Endodermal cell (in vitro differentiated cells): Measurements from ENCODE around the gene ZCCHC17. TPM values are rescaled to one million over a fixed set of nuclear protein-coding genes. Genes with fewer than 3 reads are reported as not detected.

Experiments
- DNase-seq: peaks from one replicate; pipeline ENCODE4 v3.0.0-alpha.2; 2017
- H3K27ac ChIP-seq: 2 replicates; pipeline ENCODE4 v1.5.1; 2013; ENCODE audit warnings: mild to moderate bottlenecking, low read depth, low read length, moderate library complexity
- H3K27me3 ChIP-seq: 2 replicates; pipeline ENCODE4 v1.6.1; 2013; ENCODE audit warnings: mild to moderate bottlenecking, low read length, moderate library complexity; ENCODE audit not compliant: insufficient read depth, control insufficient read depth, poor library complexity, severe bottlenecking
- H3K36me3 ChIP-seq: 2 replicates; pipeline ENCODE4 v1.7.0; 2013; ENCODE audit warnings: mild to moderate bottlenecking, low read length, moderate library complexity; ENCODE audit not compliant: control insufficient read depth, insufficient read depth
- H3K4me1 ChIP-seq: one replicate; pipeline ENCODE4 v1.7.0; 2013; ENCODE audit warnings: low read length; ENCODE audit not compliant: control insufficient read depth, insufficient read depth
- H3K4me3 ChIP-seq: 2 replicates; pipeline ENCODE4 v1.5.1; 2013; ENCODE audit warnings: mild to moderate bottlenecking, low read length, moderate library complexity
- H3K9ac ChIP-seq: 2 replicates; pipeline ENCODE4 v1.6.1; 2013; ENCODE audit warnings: mild to moderate bottlenecking, low read length, moderate library complexity; ENCODE audit not compliant: poor library complexity, severe bottlenecking; ENCODE audit errors: extremely low read depth
- H3K9me3 ChIP-seq: 2 replicates; pipeline ENCODE4 v1.6.1; 2013; ENCODE audit warnings: mild to moderate bottlenecking, low read length, moderate library complexity; ENCODE audit not compliant: control insufficient read depth
- H3K27ac Mint-ChIP-seq: 2 replicates; pipeline ENCODE4 v1.8.0; 2020; ENCODE audit warnings: mixed read lengths
- H3K27me3 Mint-ChIP-seq: 2 replicates; pipeline ENCODE4 v1.8.0; 2021; ENCODE audit warnings: mild to moderate bottlenecking, mixed read lengths; ENCODE audit not compliant: insufficient read depth
- H3K36me3 Mint-ChIP-seq: 2 replicates; pipeline ENCODE4 v1.8.0; 2020; ENCODE audit warnings: low read depth, mixed read lengths
- H3K4me1 Mint-ChIP-seq: 2 replicates; pipeline ENCODE4 v1.8.0; 2020; ENCODE audit warnings: mixed read lengths
- H3K4me3 Mint-ChIP-seq: 2 replicates; pipeline ENCODE4 v1.8.0; 2020; ENCODE audit warnings: mild to moderate bottlenecking, moderate library complexity, mixed read lengths
- H3K9me3 Mint-ChIP-seq: 2 replicates; pipeline ENCODE4 v1.8.0; 2020; ENCODE audit warnings: mild to moderate bottlenecking, mixed read lengths
- CTCF ChIP-seq: fragments of 200-600 bp; sonication (generic); conservative IDR thresholded peaks from 2 replicates; pipeline ENCODE4 v1.5.0; 2021; ENCODE audit warnings: antibody characterized with exemption, mild to moderate bottlenecking
- WGBS, 2 experiments: methylation state at CpG; one replicate each; pipeline versions ENCODE4 v1.1.5 to v1.1.7; 2013; ENCODE audit warnings: missing lambda C conversion rate in 2 of 2, mixed read lengths in 1 of 2; ENCODE audit not compliant: insufficient coverage in 1 of 2, insufficient read length in 1 of 2; 5-methylcytosine and 5-hydroxymethylcytosine counted together
- total RNA-seq, 2 donors: library from RNA; stranded (reverse); fragmentation: NEBNext Ultra II Directional in 1 of 2; extraction: Animal tissue kit (Norgen Biotek cat#: 25700) in 1 of 2; gene quantifications; 2 replicates in 1 of 2; 3 replicates in 1 of 2; pipeline ENCODE4 v1.2.1, GENCODE V29; 2021

The ZCCHC17 gene
- total RNA-seq, 2 donors from 2014 or later = 47.6 to 53.8 TPM

- DNase-seq = no peak
- no peak overlapping the region for H3K27ac Mint-ChIP-seq
- Histone ChIP-seq H3K9ac (no peak overlapping the region), H3K4me1 (no peaks in the 10 kb centered on the region), H3K27ac (no peak overlapping the region), H3K36me3 (peaks cover 90% of the 10 kb centered on the region), H3K9me3 (peaks cover 15% of the 10 kb centered on the region), H3K4me3 (no peak overlapping the region), H3K27me3 (no peaks in the 10 kb centered on the region)
- WGBS, 2 experiments = 90 to 91% methylated on average over 3 of the region's 3 CpGs
- no peak for TF ChIP-seq CTCF
- peaks cover 72% of the 10 kb centered on the region for H3K36me3 Mint-ChIP-seq
- no peaks in the 10 kb centered on the region for H3K9me3 Mint-ChIP-seq
- H3K4me1 Mint-ChIP-seq = no peaks in the 10 kb centered on the region
- H3K27me3 Mint-ChIP-seq = no peaks in the 10 kb centered on the region
- H3K4me3 Mint-ChIP-seq = no peak overlapping the region
These were observed 19.1 kb downstream of the ZCCHC17 start for GRCh38 chr1:31315902-31316301.

- Mint-ChIP-seq H3K9me3 (no peaks in the 10 kb centered on the region), H3K4me3 (no peak overlapping the region), H3K27ac (no peak overlapping the region), H3K36me3 (peaks cover 69% of the 10 kb centered on the region), H3K4me1 (no peaks in the 10 kb centered on the region), H3K27me3 (no peaks in the 10 kb centered on the region)
- 86% methylated on average over 1 of the region's 1 CpG; no CpG with 5 or more reads in 1 of the 2 experiments for WGBS, 2 experiments
- H3K36me3 ChIP-seq = peaks cover 78% of the 10 kb centered on the region
- H3K27ac ChIP-seq = no peak overlapping the region
- no peak for TF ChIP-seq CTCF
- no peak overlapping the region for H3K4me3 ChIP-seq
- DNase-seq = no peak
- no peak overlapping the region for H3K9ac ChIP-seq
- H3K9me3 ChIP-seq = no peaks in the 10 kb centered on the region
- H3K27me3 ChIP-seq = no peaks in the 10 kb centered on the region
- H3K4me1 ChIP-seq = no peaks in the 10 kb centered on the region
These were observed 21.3 kb downstream of the ZCCHC17 start for GRCh38 chr1:31318146-31318545.

GRCh38 chr1:31324093-31324492 lies 27.3 kb downstream of the ZCCHC17 start:
- Mint-ChIP-seq H3K36me3 (peaks cover 38% of the 10 kb centered on the region), H3K4me1 (no peaks in the 10 kb centered on the region)
- no peaks in the 10 kb centered on the region for H3K4me1 ChIP-seq

More at GRCh38 chr1:31324093-31324492, 27.3 kb downstream of the ZCCHC17 start:
- no peak overlapping the region for H3K27ac ChIP-seq
- H3K27me3 Mint-ChIP-seq = no peaks in the 10 kb centered on the region
- H3K36me3 ChIP-seq = peaks cover 34% of the 10 kb centered on the region
- DNase-seq = no peak
- WGBS, 2 experiments = 95% methylated on average over 4 of the region's 4 CpGs; no CpG with 5 or more reads in 1 of the 2 experiments
- H3K4me3 ChIP-seq = no peak overlapping the region
- H3K9me3 ChIP-seq = no peaks in the 10 kb centered on the region
- no peak for TF ChIP-seq CTCF
- no peaks in the 10 kb centered on the region for H3K9me3 Mint-ChIP-seq
- no peak overlapping the region for H3K9ac ChIP-seq
- no peaks in the 10 kb centered on the region for H3K27me3 ChIP-seq
- no peak overlapping the region for H3K4me3 Mint-ChIP-seq
- no peak overlapping the region for H3K27ac Mint-ChIP-seq
